ENCODE measurements around the gene RNF123.
"Not testable (repeated sequence)": the region's sequence is repeated elsewhere in the genome, so short reads cannot be mapped to it uniquely, and the experiment has no call there.

Gene RNF123

DNA sequence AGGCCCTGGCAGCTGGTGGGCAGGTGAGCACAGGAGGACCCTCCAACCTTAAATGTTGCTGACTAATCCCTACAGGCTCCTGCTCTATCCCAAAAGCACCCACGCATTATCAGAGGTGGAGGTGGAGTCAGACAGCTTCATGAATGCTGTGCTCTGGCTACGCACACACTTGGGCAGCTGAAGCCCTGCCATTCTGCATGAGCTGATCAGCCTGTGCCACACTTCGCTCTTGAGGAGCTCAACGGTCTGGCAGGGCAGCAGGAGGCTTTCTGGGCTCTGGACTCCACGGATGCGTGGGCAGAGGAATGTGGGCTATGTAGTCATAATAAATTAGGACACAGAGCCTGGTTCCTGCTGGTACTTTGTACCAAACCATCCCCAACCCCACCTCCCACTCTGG is 6.2 kb upstream of the RNF123 start:
- DNase-seq: no peak

DNA sequence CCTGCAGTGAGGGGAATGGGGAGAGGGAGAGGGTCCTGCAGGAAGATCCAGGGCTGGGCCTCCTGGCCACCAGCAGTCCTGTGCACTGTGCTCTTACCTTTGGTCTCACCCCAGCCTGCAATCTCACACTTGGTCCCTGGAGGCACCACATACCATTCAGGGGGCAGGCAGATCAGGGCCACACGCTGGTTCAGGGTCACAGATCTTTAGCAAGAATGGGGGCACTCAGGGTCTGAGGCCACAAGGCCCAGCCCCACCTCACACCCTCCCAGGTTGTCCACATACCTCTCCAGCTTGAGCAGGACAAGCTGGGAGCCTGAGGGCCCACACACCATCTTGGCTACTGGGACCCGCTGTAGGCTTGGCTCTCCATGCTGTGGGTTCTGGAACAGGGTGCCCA is 4.9 kb upstream of the RNF123 start:
- DNase-seq: not testable (repeated sequence)

- DNase-seq: not testable (repeated sequence)
Observed at GRCh38 chr3:49685103-49685502, 4.3 kb upstream of the RNF123 start.

DNA sequence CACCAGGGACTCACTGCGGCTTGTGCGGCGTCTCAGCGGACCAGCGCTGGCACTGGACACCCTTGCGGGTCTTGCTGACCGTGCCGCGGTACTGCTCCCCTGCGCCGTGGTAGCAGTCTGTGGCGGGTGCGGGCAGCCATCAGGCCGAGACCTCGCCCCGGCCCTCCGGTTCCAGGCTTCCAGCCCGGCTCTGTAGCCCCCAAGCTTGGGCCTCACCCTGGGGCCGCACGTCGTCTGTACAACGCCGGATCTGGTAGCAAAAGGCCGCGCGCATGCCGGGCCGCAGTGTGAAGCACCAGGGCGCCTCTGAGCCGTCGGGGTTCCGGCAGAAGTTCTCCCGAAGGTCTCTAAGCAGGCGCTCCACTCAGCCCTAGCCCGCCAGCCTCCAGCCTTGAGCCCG is 3.5 kb upstream of the RNF123 start:
- not testable (repeated sequence) for DNase-seq

- DNase-seq: not testable (repeated sequence)
Observed at GRCh38 chr3:49686346-49686745, 3.0 kb upstream of the RNF123 start.

GRCh38 chr3:49686769-49687423 is 2.5 kb upstream of the RNF123 start:
- not testable (repeated sequence) for DNase-seq

- not testable (repeated sequence) for DNase-seq
Observed at GRCh38 chr3:49687424-49687795, 1.9 kb upstream of the RNF123 start.

DNA sequence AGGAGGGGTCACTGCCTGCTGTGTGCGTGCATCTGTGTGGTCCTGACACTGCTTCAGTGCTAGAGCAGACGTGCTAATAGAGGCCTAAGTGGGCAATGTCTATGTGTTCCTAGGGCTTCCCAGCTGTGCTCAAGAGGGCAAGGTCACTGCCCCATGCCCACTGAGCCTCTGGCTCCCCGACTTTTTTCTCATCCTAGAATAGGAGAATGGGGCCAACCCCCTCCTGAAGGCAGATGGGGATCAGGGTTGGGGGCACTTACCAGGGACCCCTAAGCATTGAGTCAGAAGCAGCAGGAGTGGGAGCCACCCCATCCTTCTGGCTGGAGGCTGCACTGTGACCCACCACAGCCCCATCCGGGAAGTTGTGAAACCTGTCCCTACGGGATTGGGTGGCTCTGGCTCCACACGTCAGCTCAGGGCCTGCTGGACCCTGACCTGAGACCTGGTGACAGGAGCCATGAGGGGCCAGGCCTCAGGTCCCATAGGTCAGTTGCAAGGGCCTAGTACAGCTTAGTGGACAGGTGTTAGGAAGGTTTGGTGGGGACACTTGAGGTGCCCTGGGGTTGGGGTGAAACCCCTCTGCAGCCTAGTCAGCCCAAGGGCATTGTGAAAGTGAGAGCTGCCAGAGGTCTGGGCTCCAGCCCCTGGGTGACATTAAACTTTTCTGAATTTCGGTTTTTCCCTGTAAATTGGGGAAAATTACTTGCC is 865 bp upstream of the RNF123 start:
- DNase-seq: not testable (repeated sequence)

DNA sequence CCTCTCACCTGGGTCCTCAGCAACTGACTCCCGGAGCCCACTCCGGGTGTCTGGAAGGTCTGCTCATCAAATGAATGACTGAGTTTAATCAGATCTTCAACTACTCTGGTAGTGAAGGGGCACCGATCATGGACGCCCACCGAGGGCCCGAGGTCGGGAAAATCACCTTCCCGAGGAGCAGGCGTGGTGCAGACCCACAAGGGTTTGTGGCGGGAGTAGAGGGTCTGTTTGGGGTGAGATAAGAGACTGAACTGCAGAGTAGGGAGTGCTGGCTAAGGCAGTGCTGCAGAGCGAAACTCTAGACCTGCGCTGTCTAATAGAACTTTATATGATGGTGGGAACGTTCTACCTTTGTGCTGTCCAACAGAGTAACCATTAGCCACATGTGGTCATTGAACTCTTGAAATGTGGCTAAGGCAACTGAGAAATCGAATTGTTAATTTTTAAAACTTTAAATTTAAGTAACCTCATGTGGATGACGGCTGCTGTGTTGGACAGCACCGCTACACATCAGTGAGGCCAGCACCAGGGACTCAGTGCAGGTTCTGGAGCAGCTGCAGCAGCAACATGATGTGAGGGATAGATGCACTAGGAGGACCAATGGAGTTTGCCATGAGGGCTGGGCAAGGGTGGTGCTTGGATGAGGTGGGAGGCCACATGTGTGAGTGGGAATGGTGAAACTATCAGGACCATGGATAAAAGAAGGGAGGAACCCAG is 709 bp downstream of the RNF123 start:
- DNase-seq: not testable (repeated sequence)

DNA sequence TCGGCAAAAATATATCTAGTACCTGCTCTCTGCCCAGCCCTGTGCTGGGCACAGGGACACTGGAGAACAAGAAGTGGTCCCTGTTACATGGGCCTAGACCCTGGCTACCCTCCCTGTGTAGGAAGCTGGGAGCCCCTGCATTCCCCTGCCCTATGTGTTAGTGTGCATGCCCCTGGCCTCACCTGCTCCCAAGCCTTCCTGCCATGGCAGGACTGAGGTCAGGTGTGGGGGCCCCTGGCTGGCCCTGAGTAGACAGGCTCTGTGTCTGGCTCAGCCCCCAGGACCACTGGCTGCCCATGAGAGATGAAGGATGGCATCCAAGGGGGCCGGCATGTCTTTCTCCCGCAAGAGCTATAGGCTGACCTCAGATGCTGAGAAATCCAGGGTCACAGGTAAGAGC is 1.5 kb downstream of the RNF123 start:
- not testable (repeated sequence) for DNase-seq

DNA sequence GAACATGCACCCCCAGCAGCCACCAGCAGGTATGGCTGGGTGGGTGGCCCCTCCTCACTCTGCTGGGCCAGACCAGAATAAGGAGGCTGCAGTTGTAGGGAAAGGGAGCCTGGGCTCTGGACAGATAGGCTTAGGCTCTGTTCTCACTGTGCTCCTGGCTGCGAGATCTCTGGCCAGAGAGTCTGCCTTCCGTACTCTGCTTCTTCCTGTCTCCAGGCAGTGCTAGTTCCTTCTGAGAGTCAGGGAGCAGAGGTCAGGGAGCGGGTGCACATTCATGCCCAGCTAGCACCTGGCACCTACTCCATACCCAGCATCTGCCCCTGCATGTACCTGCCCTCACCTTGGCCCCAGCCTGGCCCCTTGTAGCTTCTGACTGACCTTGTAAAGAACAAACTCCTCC is 2.1 kb downstream of the RNF123 start:
- not testable (repeated sequence) for DNase-seq

DNA sequence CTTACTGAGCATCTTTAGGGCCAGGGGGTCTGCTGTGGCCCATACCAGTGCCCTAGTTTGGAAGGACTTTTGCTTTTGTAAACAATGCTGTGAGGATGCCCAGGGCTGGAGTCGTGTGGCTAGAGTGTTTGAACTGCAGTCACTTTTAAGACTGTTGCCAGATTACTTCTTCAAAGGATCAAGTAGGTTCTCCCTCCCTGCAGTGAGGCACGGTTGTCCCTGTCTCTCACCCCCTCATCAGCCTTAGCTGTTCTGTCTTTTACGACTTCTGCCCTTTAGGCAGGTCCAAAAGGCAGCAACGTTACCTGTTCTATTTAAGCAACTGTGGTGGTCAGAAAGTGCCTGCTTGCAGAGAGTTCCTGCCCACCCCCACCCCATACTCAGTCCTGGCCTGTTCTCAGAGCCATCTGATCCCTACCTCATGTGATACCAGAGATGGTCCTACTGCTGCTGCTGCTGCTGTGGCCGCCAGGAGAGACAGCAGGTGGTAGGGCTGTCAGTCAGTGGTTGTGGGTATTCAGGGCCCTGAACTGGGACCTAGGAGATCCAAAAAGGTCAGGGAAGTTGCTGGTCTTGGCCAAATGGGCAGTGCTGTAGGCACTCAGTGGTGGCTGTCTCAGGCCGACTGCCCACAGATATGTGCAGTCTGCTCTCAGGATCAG is 5.2 kb downstream of the RNF123 start:
- DNase-seq: not testable (repeated sequence)

DNA sequence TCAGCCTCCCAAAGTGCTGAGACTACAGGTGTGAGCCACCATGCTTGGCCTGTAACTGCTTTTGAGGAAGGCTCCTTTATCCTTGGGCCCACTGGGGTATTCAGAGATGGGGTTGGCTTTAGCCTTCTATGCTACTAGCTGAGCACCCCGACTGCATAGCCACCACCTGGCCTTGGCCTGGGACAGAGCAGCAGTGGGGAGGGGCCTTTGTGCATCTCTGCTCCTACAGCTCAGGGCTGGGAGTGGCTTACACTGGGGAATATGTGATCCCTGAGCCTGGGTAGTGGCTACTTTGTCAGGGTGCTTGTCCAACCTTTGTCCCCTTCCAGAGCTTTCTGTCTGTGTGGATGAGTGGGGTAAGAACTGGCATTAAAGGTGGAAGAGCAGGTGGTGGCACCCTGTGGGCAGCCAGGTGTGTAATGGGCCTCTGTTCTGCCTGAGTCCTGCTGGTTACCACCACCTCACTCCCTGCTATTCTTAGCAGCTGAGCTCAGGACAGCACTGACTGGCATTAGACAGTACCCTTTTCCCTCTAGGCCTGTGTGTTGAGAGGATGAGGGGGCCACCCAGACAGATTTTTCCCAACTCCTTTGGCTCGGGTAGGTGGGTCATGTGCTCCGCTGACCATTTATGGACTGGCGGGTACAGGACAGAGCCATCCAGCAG is 6.1 kb downstream of the RNF123 start:
- not testable (repeated sequence) for DNase-seq

DNA sequence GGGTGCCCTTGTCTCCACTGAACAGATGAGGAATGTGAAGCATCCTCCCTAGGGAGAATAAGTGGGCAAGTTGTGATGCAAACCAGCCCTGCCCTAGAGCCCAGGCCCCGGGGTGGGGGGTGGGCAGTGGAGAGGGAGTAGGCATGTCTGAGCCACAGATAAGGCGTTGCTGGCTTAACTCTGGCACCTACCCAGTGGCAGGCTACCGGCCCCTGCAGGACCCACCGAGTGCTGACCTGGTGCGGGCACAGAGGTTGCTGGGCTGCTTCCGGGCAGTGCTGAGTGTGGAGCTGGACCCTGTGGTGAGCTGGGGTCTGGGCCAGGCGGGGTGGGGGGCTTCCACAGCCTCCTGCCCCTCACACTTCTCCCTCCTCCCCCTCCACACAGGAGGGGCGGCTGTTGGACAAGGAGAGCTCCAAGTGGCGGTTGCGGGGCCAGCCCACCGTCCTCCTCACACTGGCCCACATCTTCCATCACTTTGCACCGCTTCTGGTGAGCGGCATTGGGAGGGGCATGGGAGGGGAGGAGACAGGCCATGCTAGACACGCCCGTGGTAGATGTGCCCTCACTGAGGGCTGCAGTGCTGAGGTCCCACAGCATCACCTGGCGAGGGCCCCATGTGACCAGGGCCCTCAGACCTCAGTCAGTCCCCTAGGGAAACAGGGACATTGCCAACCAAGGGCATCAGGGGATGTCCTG is 10.1 kb downstream of the RNF123 start:
- no peak for DNase-seq

- no peak for DNase-seq
Observed at GRCh38 chr3:49700014-49700413, 10.7 kb downstream of the RNF123 start.

- no peak for DNase-seq
Observed at GRCh38 chr3:49700453-49701128, 11.2 kb downstream of the RNF123 start.

DNA sequence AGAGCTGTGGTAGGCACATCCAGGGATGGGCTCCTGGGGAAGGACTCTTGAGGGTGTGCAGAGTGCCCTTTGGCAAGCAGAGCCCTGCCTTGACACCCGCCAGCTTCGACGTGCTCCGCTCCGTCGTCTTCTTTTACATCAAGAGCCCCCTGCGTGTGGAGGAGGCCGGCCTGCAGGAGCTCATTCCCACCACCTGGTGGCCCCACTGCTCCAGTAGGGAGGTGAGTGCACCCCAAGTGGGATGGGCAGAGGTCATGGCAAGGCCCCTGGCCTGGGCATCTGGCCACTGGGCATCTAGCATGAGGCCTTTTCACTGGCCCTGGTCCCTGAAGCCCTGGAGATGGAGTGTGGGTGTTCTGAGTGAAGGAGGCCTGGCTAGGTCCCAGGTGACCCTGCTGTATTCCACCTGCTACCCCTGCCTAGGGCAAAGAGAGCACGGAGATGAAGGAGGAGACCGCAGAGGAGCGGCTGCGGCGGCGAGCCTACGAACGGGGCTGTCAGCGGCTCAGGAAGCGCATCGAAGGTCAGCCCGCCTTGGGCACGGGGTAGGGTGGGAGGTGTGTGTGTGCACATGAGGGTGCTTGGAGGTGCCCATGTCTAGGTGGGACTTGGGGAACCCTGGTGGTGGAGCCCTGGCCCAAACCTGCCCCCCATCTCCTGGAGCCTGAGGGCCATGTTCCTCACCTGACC is 12.2 kb downstream of the RNF123 start:
- DNase-seq: no peak

DNA sequence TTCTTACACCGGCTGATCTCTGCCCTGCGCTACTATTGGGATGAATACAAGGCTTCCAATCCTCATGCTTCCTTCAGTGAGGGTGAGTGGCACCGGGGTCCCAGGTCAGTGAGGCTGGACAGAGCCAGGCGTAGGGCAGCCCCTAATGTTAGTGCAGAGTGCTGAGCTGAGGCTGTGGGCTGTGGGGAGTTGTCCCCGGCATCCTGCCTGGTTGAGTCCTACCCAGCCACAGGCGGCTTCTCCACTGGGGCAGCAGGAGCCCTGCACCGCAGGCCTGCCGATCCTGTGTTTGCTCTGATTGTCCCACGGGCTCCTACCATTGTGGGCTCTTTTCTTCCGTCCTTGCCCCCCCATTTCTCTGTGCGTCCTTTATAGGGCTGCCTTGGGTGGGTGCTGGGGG is 13.3 kb downstream of the RNF123 start:
- DNase-seq: no peak

GRCh38 chr3:49703443-49703927 is 14.1 kb downstream of the RNF123 start:
- DNase-seq: peak; percentile 63

DNA sequence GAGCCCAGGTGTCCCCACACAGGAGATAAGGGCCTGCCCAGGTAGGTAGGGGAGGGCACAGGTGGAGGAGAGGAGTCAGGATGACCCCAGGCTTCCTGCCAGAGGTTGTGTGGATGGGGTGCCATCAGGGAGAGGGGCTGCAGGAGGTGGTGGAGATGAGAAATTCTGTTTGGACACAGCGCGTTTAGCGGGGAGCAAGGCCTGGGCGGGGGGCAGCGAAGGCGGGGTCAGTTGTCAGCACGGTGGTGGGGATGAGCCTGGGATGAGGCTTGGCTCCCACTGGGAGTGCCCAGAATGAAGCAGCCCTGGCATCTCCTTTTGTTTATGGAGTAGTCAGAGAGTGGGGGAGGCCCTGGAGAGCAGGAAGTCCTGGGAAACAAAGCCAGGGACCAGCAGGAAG is 14.6 kb downstream of the RNF123 start:
- DNase-seq: no peak

GRCh38 chr3:49704629-49705028 is 15.3 kb downstream of the RNF123 start:
- no peak for DNase-seq
